Kidney (tissue), 14 donors: ENCODE data around the gene SEC14L6. TPM values are rescaled to one million over a fixed set of nuclear protein-coding genes. Genes with fewer than 3 reads are reported as not detected.

Source experiments
- DNase-seq, 5 donors: peaks; one replicate each; pipeline ENCODE4 v3.0.0-alpha.2; 2013 to 2020
- FAIRE-seq: peaks from 2 replicates; lab custom pipeline; 2012; peaks lifted over from hg19 to GRCh38; lab: Jason Lieb, UNC
- H3K27ac ChIP-seq, 2 donors: one replicate each; pipeline ENCODE4 v1.7.0; 2013; ENCODE audit warnings: low read depth in 2 of 2, low read length in 2 of 2, inconsistent platforms in 1 of 2
- H3K27me3 ChIP-seq: one replicate; pipeline ENCODE4 v1.7.1; 2013; ENCODE audit warnings: low read length, inconsistent platforms; ENCODE audit not compliant: control insufficient read depth, insufficient read depth
- H3K36me3 ChIP-seq, 3 donors: one replicate each; pipeline versions ENCODE4 v1.7.0 to v1.7.1; 2013; ENCODE audit warnings: low read length in 3 of 3, control low read depth in 1 of 3, inconsistent platforms in 1 of 3; ENCODE audit not compliant: insufficient read depth in 3 of 3, control insufficient read depth in 2 of 3
- H3K4me1 ChIP-seq, 3 donors: one replicate each; pipeline versions ENCODE4 v1.7.0 to v1.7.1; 2013; ENCODE audit warnings: low read length in 3 of 3, inconsistent platforms in 1 of 3, low read depth in 1 of 3; ENCODE audit not compliant: control insufficient read depth in 2 of 3, insufficient read depth in 2 of 3
- H3K4me3 ChIP-seq, 3 donors: one replicate each; pipeline versions ENCODE4 v1.7.0 to v1.8.1; 2013; ENCODE audit warnings: low read length in 3 of 3, control low read depth in 1 of 3, inconsistent platforms in 1 of 3
- H3K9ac ChIP-seq, 3 donors: one replicate each; pipeline versions ENCODE4 v1.7.0 to v1.7.1; 2013; ENCODE audit warnings: low read length in 3 of 3, control low read depth in 1 of 3, inconsistent platforms in 1 of 3
- H3K9me3 ChIP-seq, 3 donors: one replicate each; pipeline versions ENCODE4 v1.7.0 to v1.7.1; 2013; ENCODE audit warnings: low read length in 3 of 3, control low read depth in 1 of 3, inconsistent platforms in 1 of 3; ENCODE audit not compliant: control insufficient read depth in 2 of 3, insufficient read depth in 1 of 3
- intact Hi-C: fragments of 100-400 bp; cut with DNase I; formaldehyde crosslinking; loops from one replicate; pipeline ENCODE4 v1.11.1; 2022
- polyA plus RNA-seq: library from polyadenylated mRNA; stranded (reverse); fragments of 350-450 nt; fragmentation: Illumina TruSeq; extraction: RNeasy Lipid Tissue Mini Kit (QIAGEN cat#74804); gene quantifications from one replicate; pipeline ENCODE4 v1.2.3, GENCODE V29; 2014; ENCODE audit warnings: low read depth, low replicate concordance; ENCODE audit not compliant: insufficient read depth
- total RNA-seq: library from RNA; stranded (reverse); fragmentation: NEBNext Ultra II Directional; extraction: Animal tissue kit (Norgen Biotek cat#: 25700); gene quantifications from one replicate; pipeline ENCODE4 v1.2.1, GENCODE V29; 2021
- TF ChIP-seq, protein P1 (sequence below): IDR thresholded peaks from 3 replicates; pipeline ENCODE4 v1.5.1; 2012; ENCODE audit warnings: mild to moderate bottlenecking, moderate library complexity, borderline replicate concordance; ENCODE audit not compliant: insufficient read depth; ENCODE audit errors: extremely low read depth
- donor health status: control.
- donor health status: control.
- donor health status: control.
- donor health status: control.
- donor health status: control.
- donor health status: DM: yes; HTN: yes; CAD: no.
- donor health status: Normal renal cell carcinoma (clear cell type).

The SEC14L6 gene
- total and polyA plus RNA-seq, 2 donors from 2014 or later = 13.9 to 16.5 TPM

DNA sequence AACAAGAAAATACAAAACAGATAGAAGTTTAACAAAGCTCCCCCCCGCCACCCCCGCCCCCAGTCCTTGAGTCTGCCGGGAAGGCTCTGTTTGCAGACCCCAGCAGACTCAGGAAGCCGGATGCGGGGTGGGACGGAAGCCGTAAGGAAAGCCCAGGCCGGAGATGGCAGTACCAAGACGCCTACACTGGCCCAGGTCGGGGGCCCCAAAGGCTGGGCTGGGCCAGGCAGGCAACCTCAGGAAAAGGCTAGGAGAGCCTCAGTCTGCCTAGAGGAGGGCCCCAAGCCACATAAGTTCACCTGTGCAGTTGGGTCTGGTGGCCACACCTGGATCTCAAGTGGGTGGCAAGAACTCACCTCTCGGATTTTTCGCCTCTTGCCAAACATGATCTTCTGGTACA, 31.9 kb upstream of the SEC14L6 start:
- FAIRE-seq = no peak
- TF ChIP-seq, protein P1, sequence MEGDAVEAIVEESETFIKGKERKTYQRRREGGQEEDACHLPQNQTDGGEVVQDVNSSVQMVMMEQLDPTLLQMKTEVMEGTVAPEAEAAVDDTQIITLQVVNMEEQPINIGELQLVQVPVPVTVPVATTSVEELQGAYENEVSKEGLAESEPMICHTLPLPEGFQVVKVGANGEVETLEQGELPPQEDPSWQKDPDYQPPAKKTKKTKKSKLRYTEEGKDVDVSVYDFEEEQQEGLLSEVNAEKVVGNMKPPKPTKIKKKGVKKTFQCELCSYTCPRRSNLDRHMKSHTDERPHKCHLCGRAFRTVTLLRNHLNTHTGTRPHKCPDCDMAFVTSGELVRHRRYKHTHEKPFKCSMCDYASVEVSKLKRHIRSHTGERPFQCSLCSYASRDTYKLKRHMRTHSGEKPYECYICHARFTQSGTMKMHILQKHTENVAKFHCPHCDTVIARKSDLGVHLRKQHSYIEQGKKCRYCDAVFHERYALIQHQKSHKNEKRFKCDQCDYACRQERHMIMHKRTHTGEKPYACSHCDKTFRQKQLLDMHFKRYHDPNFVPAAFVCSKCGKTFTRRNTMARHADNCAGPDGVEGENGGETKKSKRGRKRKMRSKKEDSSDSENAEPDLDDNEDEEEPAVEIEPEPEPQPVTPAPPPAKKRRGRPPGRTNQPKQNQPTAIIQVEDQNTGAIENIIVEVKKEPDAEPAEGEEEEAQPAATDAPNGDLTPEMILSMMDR = no peak

DNA sequence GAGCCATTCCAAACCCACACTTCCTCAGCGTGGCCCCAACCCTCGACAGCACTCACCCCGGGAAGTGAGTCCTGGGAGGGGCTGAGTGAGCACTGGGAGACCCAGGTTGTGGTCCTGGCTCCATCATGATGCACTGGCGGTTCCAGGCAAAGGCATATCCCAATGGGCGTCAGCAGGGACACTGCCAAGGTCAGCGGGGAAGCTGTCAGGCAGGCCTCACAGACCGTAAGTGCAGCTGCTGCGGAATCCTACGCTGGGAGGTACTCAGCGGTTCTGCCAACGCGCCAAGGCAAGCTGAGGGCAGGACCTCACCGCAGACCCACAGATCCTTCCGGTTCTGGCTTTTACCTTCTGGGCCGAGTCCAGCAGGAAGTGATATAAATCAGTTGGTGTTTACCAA, 29.3 kb upstream of the SEC14L6 start:
- H3K27me3 ChIP-seq = no peaks in the 10 kb centered on the region
- peak overlapping the region in 1 of 2 donors; percentile 60 for H3K27ac ChIP-seq
- H3K4me1 ChIP-seq = peaks cover 0 to 35% (median 10%) of the 10 kb centered on the region in 3 donors
- intact Hi-C loops = no loop called here
- no peak for DNase-seq
- H3K9ac ChIP-seq = no peak overlapping the region
- H3K36me3 ChIP-seq = peaks cover 0 to 38% (median 26%) of the 10 kb centered on the region in 3 donors
- no peak overlapping the region for H3K4me3 ChIP-seq
- H3K9me3 ChIP-seq = no peaks in the 10 kb centered on the region
- no peak for FAIRE-seq
- TF ChIP-seq, protein P1 = no peak

More for the DNA sequence above, 31.9 kb upstream of the SEC14L6 start:
- intact Hi-C loops = no loop called here
- Histone ChIP-seq H3K27me3 (no peaks in the 10 kb centered on the region), H3K9me3 (no peaks in the 10 kb centered on the region), H3K4me3 (no peak overlapping the region), H3K4me1 (peaks cover 0 to 17% (median 2%) of the 10 kb centered on the region in 3 donors), H3K27ac (no peak overlapping the region), H3K9ac (no peak overlapping the region), H3K36me3 (peaks cover 0 to 61% (median 34%) of the 10 kb centered on the region in 3 donors)
- no peak for DNase-seq

DNA sequence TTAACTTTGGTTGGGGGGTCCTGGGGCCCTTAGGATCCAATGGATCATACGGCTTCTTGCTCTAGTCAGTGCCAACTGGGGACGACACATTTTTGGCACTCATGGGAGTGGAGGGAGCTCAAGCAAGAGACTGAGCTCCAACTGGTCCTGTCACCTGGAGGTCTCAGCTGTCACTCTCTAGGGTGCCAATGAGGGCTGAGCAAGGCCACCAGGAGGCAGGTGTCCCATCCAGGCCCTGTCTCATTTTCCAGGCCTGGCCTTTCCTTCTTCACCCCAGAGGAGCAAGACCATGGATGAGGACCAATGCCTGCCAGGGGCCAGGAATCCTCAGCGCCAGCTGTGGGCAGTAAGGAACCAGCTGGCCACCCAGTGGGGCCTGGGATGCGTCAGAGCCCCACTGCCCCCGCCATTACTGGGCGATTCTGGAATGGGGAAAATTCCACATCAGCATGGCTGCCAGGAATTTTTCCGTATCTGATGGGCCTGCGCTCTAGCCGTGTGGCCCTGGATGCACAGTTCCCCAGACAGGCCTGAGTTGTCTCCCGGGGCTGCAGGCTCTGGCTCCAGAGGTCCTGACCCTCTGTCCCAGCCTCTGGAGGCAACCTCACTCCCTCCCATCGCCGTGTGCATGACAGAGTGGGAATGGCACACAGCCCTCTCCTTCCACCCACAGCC, 28.6 kb upstream of the SEC14L6 start:
- intact Hi-C loops = no loop called here
- no peak for FAIRE-seq
- DNase-seq = peak in 2 of 5 donors; percentile 18 to 27
- Histone ChIP-seq H3K27me3 (no peaks in the 10 kb centered on the region), H3K36me3 (peaks cover 0 to 31% (median 23%) of the 10 kb centered on the region in 3 donors), H3K9me3 (no peaks in the 10 kb centered on the region), H3K4me1 (peaks cover 0 to 36% (median 10%) of the 10 kb centered on the region in 3 donors), H3K4me3 (no peak overlapping the region), H3K9ac (no peak overlapping the region), H3K27ac (peak overlapping the region in 1 of 2 donors; percentile 75)
- TF ChIP-seq, protein P1 = no peak
